GM23338 (cell line): ENCODE data around the gene IL21R. TPM values are rescaled to one million over a fixed set of nuclear protein-coding genes. Genes with fewer than 3 reads are reported as not detected.

Experiments
- ATAC-seq: fragments of 200-7000 bp; cut with Tn5 transposase; 3 replicates; pipeline ENCODE4 v1.9.1; 2020
- DNase-seq: peaks from one replicate; pipeline ENCODE4 v3.0.0-alpha.2; 2015; ENCODE audit warnings: low spot score
- H2AFZ ChIP-seq: fragments of 200-600 bp; sonication (generic); 2 replicates; pipeline ENCODE4 v1.8.0; 2016; ENCODE audit warnings: antibody characterized with exemption, mild to moderate bottlenecking, moderate library complexity
- H3F3A ChIP-seq: fragments of 200-600 bp; sonication (generic); replicated peaks from 2 replicates; pipeline ENCODE4 v1.8.0; 2017; ENCODE audit warnings: antibody characterized with exemption, mixed run types, low read depth
- H3K27ac ChIP-seq: fragments of 200-600 bp; sonication (generic); 2 replicates; pipeline ENCODE4 v1.6.1; 2016; ENCODE audit warnings: low read depth
- H3K27me3 ChIP-seq: fragments of 200-600 bp; sonication (generic); 2 replicates; pipeline ENCODE4 v1.8.0; 2016; ENCODE audit warnings: mild to moderate bottlenecking, mixed run types, moderate library complexity; ENCODE audit not compliant: insufficient read depth
- H3K36me3 ChIP-seq: fragments of 200-600 bp; sonication (generic); 2 replicates; pipeline ENCODE4 v1.8.0; 2016; ENCODE audit warnings: mild to moderate bottlenecking; ENCODE audit not compliant: insufficient read depth
- H3K4me1 ChIP-seq: fragments of 200-600 bp; sonication (generic); 2 replicates; pipeline ENCODE4 v1.8.0; 2016; ENCODE audit warnings: mild to moderate bottlenecking, moderate library complexity; ENCODE audit not compliant: insufficient read depth
- H3K4me2 ChIP-seq: fragments of 200-600 bp; sonication (generic); 2 replicates; pipeline ENCODE4 v1.7.1; 2017; ENCODE audit warnings: mixed run types
- H3K4me3 ChIP-seq: fragments of 200-600 bp; sonication (generic); 2 replicates; pipeline ENCODE4 v1.6.1; 2016; ENCODE audit warnings: mixed run types
- H3K79me2 ChIP-seq: fragments of 200-600 bp; sonication (generic); replicated peaks from 2 replicates; pipeline ENCODE4 v1.8.0; 2017; ENCODE audit warnings: mild to moderate bottlenecking; ENCODE audit not compliant: insufficient read depth
- H3K9me2 ChIP-seq: fragments of 200-600 bp; sonication (generic); 2 replicates; pipeline ENCODE4 v1.8.0; 2017; ENCODE audit not compliant: insufficient read depth
- H4K20me1 ChIP-seq: fragments of 200-600 bp; sonication (generic); replicated peaks from 2 replicates; pipeline ENCODE4 v1.8.0; 2017; ENCODE audit warnings: mild to moderate bottlenecking; ENCODE audit not compliant: insufficient read depth
- H3K27ac Mint-ChIP-seq: 2 replicates; pipeline ENCODE4 v1.8.0; 2020; ENCODE audit warnings: inconsistent platforms, mild to moderate bottlenecking, moderate library complexity, mixed read lengths
- H3K27me3 Mint-ChIP-seq: 3 replicates; pipeline ENCODE4 v1.8.0; 2022; ENCODE audit warnings: low read depth, mild to moderate bottlenecking, moderate library complexity, mixed read lengths, inconsistent platforms; ENCODE audit not compliant: insufficient read depth, poor library complexity
- H3K36me3 Mint-ChIP-seq: 3 replicates; pipeline ENCODE4 v1.8.0; 2021; ENCODE audit warnings: low read depth, mild to moderate bottlenecking, inconsistent platforms, moderate library complexity, mixed read lengths
- H3K4me1 Mint-ChIP-seq: 3 replicates; pipeline ENCODE4 v1.8.0; 2020; ENCODE audit warnings: mild to moderate bottlenecking, inconsistent platforms, mixed read lengths
- H3K4me3 Mint-ChIP-seq: 3 replicates; pipeline ENCODE4 v1.8.0; 2021; ENCODE audit warnings: moderate library complexity, mild to moderate bottlenecking, inconsistent platforms, mixed read lengths
- H3K9me3 Mint-ChIP-seq: 3 replicates; pipeline ENCODE4 v1.8.0; 2020; ENCODE audit warnings: moderate library complexity, mild to moderate bottlenecking, inconsistent platforms, mixed read lengths
- CREB1 ChIP-seq: fragments of 250-450 bp; sonication (Bioruptor Pico); IDR thresholded peaks from 2 replicates; pipeline ENCODE4 v1.5.0; 2020; ENCODE audit warnings: low read depth, mild to moderate bottlenecking, moderate library complexity
- EZH2 ChIP-seq: fragments of 200-600 bp; sonication (generic); IDR thresholded peaks from one replicate; pipeline ENCODE4 v1.8.0; 2017; ENCODE audit warnings: antibody characterized with exemption, mild to moderate bottlenecking, low read depth; ENCODE audit not compliant: unreplicated experiment
- EZH2phosphoT487 ChIP-seq: fragments of 200-600 bp; sonication (generic); IDR thresholded peaks from one replicate; pipeline ENCODE4 v1.8.1; 2018; ENCODE audit warnings: antibody characterized with exemption; ENCODE audit not compliant: unreplicated experiment
- POLR2AphosphoS5 ChIP-seq: IDR thresholded peaks from 2 replicates; pipeline ENCODE4 v1.6.1; 2016; ENCODE audit warnings: antibody characterized with exemption, low read depth
- STAT1 ChIP-seq: IDR thresholded peaks from one replicate; pipeline ENCODE4 v1.6.1; 2016; ENCODE audit warnings: antibody characterized with exemption; ENCODE audit not compliant: unreplicated experiment
- ZNF114 ChIP-seq: fragments of 250-450 bp; sonication (Bioruptor Pico); IDR thresholded peaks from 2 replicates; pipeline ENCODE4 v1.5.0; 2020; ENCODE audit warnings: mild to moderate bottlenecking, moderate library complexity
- ZNF331 ChIP-seq: fragments of 250-450 bp; sonication (Bioruptor Pico); IDR thresholded peaks from 2 replicates; pipeline ENCODE4 v1.5.0; 2020; ENCODE audit warnings: low read depth, mild to moderate bottlenecking, moderate library complexity
- polyA plus RNA-seq: library from polyadenylated mRNA; unstranded; fragments of >200 nt; fragmentation: Nextera tagmentation; extraction: Ambion mirVana; gene quantifications from 2 replicates; pipeline ENCODE4 v1.2.1, GENCODE V29; 2016
- total RNA-seq: library from RNA; depleted of rRNA; stranded (reverse); fragments of >200 nt; shearing (Covaris generic); gene quantifications from 2 replicates; pipeline ENCODE4 v1.2.3, GENCODE V29; 2014
- TF ChIP-seq, protein P1 (sequence below): fragments of 250-450 bp; sonication (Bioruptor Pico); IDR thresholded peaks from 2 replicates; pipeline ENCODE4 v1.5.0; 2020; ENCODE audit warnings: mild to moderate bottlenecking, moderate library complexity
- TF ChIP-seq, protein P2 (sequence below): IDR thresholded peaks from 2 replicates; pipeline ENCODE4 v1.6.1; 2016; ENCODE audit warnings: antibody characterized with exemption
- TF ChIP-seq, protein P3 (sequence below): IDR thresholded peaks from one replicate; pipeline ENCODE4 v1.6.1; 2018; ENCODE audit warnings: antibody characterized with exemption; ENCODE audit not compliant: unreplicated experiment
- TF ChIP-seq, protein P4 (sequence below), 2 experiments: fragments of 200-600 bp in 1 of 2; sonication (generic) in 1 of 2; conservative IDR thresholded peaks; 2 replicates each; pipeline versions ENCODE4 v1.5.1 to v1.6.1; 2016 to 2017; ENCODE audit warnings: antibody characterized with exemption in 2 of 2, low read depth in 2 of 2, mild to moderate bottlenecking in 2 of 2, moderate library complexity in 1 of 2

The IL21R gene
- total and polyA plus RNA-seq, 2 experiments from 2014 or later: 0.42 to 2.6 TPM

DNA sequence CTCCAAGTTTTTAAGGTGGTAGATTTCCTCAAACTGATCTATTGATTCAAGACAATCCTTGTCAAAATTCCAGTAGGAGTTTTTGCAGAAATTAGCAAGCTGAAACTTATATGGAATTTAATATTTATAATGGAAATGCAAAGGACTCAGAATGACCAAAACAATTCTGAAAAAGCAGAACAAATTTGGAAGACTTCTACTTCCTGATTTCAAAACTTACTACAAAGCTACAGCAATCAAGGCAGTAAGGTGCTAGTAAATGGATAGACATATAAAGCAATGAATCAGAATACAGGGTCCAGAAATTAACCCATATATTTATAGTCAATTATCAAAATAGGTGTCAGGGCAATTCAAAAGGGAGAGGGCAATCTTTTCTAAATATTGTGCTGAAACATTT lies 11.8 kb upstream of the IL21R start:
- Mint-ChIP-seq H3K27me3 (no peaks in the 10 kb centered on the region), H3K4me1 (no peaks in the 10 kb centered on the region), H3K9me3 (no peaks in the 10 kb centered on the region; the same call in 1 of the 3 replicates), H3K27ac (no peak overlapping the region), H3K4me3 (no peak overlapping the region), H3K36me3 (no peaks in the 10 kb centered on the region; the same call in 2 of the 3 replicates)
- Histone ChIP-seq H2AFZ (no peak overlapping the region), H3K4me3 (no peak overlapping the region), H3K79me2 (no peaks in the 10 kb centered on the region), H3K27ac (no peak overlapping the region), H3K4me1 (no peaks in the 10 kb centered on the region), H3K4me2 (no peak overlapping the region), H3K27me3 (no peaks in the 10 kb centered on the region), H4K20me1 (no peaks in the 10 kb centered on the region), H3K36me3 (no peaks in the 10 kb centered on the region), H3F3A (no peaks in the 10 kb centered on the region), H3K9me2 (no peaks in the 10 kb centered on the region)
- DNase-seq (no peak), ATAC-seq (no peak)
- TF ChIP-seq POLR2AphosphoS5: no peak
- TF ChIP-seq CREB1 (CRISPR knock-in tag): no peak
- TF ChIP-seq, protein P1, sequence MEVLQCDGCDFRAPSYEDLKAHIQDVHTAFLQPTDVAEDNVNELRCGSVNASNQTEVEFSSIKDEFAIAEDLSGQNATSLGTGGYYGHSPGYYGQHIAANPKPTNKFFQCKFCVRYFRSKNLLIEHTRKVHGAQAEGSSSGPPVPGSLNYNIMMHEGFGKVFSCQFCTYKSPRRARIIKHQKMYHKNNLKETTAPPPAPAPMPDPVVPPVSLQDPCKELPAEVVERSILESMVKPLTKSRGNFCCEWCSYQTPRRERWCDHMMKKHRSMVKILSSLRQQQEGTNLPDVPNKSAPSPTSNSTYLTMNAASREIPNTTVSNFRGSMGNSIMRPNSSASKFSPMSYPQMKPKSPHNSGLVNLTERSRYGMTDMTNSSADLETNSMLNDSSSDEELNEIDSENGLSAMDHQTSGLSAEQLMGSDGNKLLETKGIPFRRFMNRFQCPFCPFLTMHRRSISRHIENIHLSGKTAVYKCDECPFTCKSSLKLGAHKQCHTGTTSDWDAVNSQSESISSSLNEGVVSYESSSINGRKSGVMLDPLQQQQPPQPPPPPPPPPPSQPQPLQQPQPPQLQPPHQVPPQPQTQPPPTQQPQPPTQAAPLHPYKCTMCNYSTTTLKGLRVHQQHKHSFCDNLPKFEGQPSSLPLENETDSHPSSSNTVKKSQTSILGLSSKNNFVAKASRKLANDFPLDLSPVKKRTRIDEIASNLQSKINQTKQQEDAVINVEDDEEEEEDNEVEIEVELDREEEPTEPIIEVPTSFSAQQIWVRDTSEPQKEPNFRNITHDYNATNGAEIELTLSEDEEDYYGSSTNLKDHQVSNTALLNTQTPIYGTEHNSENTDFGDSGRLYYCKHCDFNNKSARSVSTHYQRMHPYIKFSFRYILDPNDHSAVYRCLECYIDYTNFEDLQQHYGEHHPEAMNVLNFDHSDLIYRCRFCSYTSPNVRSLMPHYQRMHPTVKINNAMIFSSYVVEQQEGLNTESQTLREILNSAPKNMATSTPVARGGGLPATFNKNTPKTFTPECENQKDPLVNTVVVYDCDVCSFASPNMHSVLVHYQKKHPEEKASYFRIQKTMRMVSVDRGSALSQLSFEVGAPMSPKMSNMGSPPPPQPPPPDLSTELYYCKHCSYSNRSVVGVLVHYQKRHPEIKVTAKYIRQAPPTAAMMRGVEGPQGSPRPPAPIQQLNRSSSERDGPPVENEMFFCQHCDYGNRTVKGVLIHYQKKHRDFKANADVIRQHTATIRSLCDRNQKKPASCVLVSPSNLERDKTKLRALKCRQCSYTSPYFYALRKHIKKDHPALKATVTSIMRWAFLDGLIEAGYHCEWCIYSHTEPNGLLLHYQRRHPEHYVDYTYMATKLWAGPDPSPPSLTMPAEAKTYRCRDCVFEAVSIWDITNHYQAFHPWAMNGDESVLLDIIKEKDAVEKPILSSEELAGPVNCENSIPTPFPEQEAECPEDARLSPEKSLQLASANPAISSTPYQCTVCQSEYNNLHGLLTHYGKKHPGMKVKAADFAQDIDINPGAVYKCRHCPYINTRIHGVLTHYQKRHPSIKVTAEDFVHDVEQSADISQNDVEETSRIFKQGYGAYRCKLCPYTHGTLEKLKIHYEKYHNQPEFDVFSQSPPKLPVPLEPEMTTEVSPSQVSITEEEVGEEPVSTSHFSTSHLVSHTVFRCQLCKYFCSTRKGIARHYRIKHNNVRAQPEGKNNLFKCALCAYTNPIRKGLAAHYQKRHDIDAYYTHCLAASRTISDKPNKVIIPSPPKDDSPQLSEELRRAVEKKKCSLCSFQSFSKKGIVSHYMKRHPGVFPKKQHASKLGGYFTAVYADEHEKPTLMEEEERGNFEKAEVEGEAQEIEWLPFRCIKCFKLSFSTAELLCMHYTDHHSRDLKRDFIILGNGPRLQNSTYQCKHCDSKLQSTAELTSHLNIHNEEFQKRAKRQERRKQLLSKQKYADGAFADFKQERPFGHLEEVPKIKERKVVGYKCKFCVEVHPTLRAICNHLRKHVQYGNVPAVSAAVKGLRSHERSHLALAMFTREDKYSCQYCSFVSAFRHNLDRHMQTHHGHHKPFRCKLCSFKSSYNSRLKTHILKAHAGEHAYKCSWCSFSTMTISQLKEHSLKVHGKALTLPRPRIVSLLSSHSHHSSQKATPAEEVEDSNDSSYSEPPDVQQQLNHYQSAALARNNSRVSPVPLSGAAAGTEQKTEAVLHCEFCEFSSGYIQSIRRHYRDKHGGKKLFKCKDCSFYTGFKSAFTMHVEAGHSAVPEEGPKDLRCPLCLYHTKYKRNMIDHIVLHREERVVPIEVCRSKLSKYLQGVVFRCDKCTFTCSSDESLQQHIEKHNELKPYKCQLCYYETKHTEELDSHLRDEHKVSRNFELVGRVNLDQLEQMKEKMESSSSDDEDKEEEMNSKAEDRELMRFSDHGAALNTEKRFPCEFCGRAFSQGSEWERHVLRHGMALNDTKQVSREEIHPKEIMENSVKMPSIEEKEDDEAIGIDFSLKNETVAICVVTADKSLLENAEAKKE: no peak
- no peak for TF ChIP-seq ZNF114 (CRISPR knock-in tag)
- TF ChIP-seq, protein P2, sequence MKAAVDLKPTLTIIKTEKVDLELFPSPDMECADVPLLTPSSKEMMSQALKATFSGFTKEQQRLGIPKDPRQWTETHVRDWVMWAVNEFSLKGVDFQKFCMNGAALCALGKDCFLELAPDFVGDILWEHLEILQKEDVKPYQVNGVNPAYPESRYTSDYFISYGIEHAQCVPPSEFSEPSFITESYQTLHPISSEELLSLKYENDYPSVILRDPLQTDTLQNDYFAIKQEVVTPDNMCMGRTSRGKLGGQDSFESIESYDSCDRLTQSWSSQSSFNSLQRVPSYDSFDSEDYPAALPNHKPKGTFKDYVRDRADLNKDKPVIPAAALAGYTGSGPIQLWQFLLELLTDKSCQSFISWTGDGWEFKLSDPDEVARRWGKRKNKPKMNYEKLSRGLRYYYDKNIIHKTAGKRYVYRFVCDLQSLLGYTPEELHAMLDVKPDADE: no peak
- TF ChIP-seq, protein P3, sequence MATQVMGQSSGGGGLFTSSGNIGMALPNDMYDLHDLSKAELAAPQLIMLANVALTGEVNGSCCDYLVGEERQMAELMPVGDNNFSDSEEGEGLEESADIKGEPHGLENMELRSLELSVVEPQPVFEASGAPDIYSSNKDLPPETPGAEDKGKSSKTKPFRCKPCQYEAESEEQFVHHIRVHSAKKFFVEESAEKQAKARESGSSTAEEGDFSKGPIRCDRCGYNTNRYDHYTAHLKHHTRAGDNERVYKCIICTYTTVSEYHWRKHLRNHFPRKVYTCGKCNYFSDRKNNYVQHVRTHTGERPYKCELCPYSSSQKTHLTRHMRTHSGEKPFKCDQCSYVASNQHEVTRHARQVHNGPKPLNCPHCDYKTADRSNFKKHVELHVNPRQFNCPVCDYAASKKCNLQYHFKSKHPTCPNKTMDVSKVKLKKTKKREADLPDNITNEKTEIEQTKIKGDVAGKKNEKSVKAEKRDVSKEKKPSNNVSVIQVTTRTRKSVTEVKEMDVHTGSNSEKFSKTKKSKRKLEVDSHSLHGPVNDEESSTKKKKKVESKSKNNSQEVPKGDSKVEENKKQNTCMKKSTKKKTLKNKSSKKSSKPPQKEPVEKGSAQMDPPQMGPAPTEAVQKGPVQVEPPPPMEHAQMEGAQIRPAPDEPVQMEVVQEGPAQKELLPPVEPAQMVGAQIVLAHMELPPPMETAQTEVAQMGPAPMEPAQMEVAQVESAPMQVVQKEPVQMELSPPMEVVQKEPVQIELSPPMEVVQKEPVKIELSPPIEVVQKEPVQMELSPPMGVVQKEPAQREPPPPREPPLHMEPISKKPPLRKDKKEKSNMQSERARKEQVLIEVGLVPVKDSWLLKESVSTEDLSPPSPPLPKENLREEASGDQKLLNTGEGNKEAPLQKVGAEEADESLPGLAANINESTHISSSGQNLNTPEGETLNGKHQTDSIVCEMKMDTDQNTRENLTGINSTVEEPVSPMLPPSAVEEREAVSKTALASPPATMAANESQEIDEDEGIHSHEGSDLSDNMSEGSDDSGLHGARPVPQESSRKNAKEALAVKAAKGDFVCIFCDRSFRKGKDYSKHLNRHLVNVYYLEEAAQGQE: no peak
- TF ChIP-seq STAT1: no peak
- no peak for TF ChIP-seq ZNF331
- no peak for TF ChIP-seq EZH2
- no peak for TF ChIP-seq EZH2phosphoT487
- TF ChIP-seq, protein P4, sequence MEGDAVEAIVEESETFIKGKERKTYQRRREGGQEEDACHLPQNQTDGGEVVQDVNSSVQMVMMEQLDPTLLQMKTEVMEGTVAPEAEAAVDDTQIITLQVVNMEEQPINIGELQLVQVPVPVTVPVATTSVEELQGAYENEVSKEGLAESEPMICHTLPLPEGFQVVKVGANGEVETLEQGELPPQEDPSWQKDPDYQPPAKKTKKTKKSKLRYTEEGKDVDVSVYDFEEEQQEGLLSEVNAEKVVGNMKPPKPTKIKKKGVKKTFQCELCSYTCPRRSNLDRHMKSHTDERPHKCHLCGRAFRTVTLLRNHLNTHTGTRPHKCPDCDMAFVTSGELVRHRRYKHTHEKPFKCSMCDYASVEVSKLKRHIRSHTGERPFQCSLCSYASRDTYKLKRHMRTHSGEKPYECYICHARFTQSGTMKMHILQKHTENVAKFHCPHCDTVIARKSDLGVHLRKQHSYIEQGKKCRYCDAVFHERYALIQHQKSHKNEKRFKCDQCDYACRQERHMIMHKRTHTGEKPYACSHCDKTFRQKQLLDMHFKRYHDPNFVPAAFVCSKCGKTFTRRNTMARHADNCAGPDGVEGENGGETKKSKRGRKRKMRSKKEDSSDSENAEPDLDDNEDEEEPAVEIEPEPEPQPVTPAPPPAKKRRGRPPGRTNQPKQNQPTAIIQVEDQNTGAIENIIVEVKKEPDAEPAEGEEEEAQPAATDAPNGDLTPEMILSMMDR (conservative IDR thresholded peaks at IDR 0.05; ENCODE audit: low read depth in 2 of 2): no peak
